GM18526 (cell line): ENCODE data around the gene CEACAM21.

Experiments used
- POLR2A ChIP-seq: IDR thresholded peaks from 3 replicates; pipeline ENCODE4 v1.6.1; 2011; ENCODE audit not compliant: insufficient read length; ENCODE audit errors: extremely low read depth

CEACAM21 gene

GRCh38 chr19:41569481-41570150, 6.3 kb upstream of the CEACAM21 start:
- no peak for TF ChIP-seq POLR2A

DNA sequence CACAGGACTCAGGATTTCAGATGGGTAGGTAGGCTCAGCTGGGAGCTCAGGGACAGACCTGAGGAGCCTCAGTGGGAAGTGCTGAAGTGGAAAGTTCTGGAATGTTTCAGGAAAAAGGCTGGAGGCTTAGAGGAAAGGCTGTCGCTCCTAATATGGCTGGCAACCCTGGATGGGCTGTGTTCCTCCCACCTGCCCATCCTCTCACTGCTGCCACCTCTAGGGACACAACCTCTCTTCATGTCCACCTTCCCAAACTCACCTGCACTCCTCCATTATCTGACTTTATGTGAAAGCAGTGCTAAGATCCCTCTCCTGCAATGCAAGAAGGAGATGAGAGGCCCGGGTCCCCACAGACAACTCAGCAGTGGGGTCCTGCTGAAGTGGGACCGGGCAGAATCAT, 5.8 kb upstream of the CEACAM21 start:
- no peak for TF ChIP-seq POLR2A

GRCh38 chr19:41570639-41571112, 5.3 kb upstream of the CEACAM21 start:
- TF ChIP-seq POLR2A: no peak

GRCh38 chr19:41577144-41577830, 1.3 kb downstream of the CEACAM21 start:
- no peak for TF ChIP-seq POLR2A

- no peak for TF ChIP-seq POLR2A
Observed at GRCh38 chr19:41577833-41578232, 1.9 kb downstream of the CEACAM21 start.

GRCh38 chr19:41578886-41579285, 2.9 kb downstream of the CEACAM21 start:
- TF ChIP-seq POLR2A: no peak

DNA sequence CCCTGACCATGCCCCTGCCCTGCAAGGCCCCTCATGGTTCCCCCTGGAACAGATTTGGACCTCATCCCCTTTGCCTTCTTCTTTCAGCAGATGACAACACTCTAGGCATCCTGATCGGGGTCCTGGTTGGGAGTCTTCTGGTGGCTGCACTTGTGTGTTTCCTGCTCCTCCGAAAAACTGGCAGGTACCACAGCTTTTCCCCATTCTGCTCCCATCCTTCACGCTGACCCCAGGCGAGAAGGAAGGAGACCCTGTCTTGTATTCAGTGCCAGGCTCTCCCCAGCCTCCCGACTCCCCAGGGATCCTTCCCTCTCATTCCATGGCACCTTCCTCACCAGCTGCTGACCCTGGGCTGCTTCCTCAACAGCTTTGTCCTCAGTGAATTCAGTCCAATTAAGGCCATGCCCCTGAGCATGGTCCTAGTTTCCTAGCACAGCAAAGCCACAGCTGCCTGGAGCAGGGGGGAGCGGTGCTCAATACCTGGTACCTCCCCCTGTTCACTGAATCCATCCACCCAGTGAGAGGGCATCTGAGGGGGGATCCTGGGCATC, 8.4 kb downstream of the CEACAM21 start:
- no peak for TF ChIP-seq POLR2A

DNA sequence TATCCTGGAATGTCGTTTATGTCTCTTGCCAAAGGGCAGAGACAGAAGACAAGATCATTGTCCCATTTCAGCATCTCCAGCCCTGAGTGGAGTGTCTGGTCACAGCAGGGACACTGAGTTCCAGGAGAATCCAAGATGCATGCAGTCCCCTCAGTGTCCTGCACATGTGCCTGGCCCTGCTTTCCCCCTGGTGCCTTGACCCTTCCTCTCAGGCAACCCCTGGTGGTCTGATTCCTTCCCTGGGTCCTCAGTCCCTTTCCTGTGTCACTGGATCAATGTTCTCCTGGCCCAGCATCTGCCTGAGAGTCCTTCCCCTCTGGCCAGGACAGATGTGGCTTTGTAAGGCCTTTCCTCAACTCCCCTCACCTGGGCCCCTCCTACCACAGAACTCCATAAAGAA, 9.0 kb downstream of the CEACAM21 start:
- TF ChIP-seq POLR2A: no peak

GRCh38 chr19:41586064-41586463, 10.1 kb downstream of the CEACAM21 start:
- TF ChIP-seq POLR2A: no peak

- TF ChIP-seq POLR2A: no peak
Observed at GRCh38 chr19:41587101-41587837, 11.3 kb downstream of the CEACAM21 start.

GRCh38 chr19:41587838-41588210, 11.9 kb downstream of the CEACAM21 start:
- no peak for TF ChIP-seq POLR2A

- TF ChIP-seq POLR2A: no peak
Observed at GRCh38 chr19:41588497-41589209, 12.7 kb downstream of the CEACAM21 start.

DNA sequence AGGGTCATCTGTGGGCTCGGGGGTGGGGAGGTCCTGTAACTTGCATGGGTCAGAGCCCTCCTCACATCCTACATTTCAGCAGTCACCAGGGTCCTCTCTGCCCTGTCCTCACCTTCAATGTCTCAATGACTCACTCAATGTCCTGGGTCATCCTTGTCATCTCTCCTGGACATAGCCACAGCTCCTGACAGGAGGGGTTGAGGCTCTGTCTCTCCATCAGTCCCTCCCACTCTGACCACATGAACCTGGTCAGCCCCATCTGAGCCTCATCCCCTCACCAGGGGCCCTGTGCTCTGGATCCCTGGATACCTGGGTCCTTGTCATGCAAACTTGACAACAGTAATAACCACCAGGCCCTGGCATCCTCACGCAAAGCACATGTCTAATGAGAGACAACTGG, 13.4 kb downstream of the CEACAM21 start:
- TF ChIP-seq POLR2A: no peak

GRCh38 chr19:41590936-41591335, 15.0 kb downstream of the CEACAM21 start:
- no peak for TF ChIP-seq POLR2A

DNA sequence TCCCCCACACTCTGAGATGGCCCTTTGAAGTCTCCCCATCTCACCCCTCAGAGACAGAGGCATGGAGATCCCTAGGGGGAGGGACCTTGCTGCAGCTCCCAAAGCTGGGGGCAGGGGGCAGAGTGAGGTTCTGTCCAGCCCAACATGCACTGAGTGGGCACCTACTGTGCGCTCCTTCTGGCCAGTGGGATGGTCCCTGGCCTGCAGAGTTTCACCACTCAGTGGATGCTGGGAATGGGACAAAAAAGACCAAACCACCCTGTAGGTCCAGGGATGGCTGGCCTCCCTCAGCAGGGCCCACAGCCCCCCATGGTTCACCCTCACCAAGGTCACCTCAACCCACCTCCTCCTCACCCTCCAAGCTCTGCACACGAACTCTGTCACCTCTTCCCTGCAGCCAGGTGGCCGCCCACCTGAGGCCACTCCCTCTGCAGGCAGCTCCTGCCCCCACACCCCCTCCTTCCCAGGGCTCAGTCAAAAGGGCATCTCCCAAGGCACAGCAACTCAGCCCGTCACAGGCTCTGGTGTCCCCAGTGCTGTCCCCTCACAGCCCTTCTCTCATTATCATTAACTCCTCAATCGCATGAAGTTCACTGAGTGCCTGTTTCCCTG, 16.1 kb downstream of the CEACAM21 start:
- no peak for TF ChIP-seq POLR2A

- no peak for TF ChIP-seq POLR2A
Observed at GRCh38 chr19:41595258-41595889, 19.4 kb downstream of the CEACAM21 start.
